GM19025 (cell line): ENCODE results near the gene DNAJC30.

Experiments
- ATAC-seq: cut with Tn5 transposase; IDR thresholded peaks from one replicate; pipeline ENCODE4 v1.9.1; 2021; ENCODE audit warnings: mild to moderate bottlenecking, low read depth, moderate library complexity; ENCODE audit not compliant: unreplicated experiment

Gene DNAJC30

GRCh38 chr7:73650524-73650923 lies 32.7 kb downstream of the DNAJC30 start:
- no peak for ATAC-seq

- no peak for ATAC-seq
These were observed 33.7 kb downstream of the DNAJC30 start for GRCh38 chr7:73649576-73649975.

GRCh38 chr7:73648593-73649332 lies 34.5 kb downstream of the DNAJC30 start:
- ATAC-seq = no peak

- ATAC-seq = no peak
These were observed 35.3 kb downstream of the DNAJC30 start for GRCh38 chr7:73647725-73648592.

- no peak for ATAC-seq
These were observed 36.2 kb downstream of the DNAJC30 start for GRCh38 chr7:73646785-73647724.

GRCh38 chr7:73645643-73646174 lies 37.5 kb downstream of the DNAJC30 start:
- ATAC-seq = no peak

GRCh38 chr7:73644688-73645286 lies 38.5 kb downstream of the DNAJC30 start:
- ATAC-seq = no peak

GRCh38 chr7:73642834-73643233 lies 40.4 kb downstream of the DNAJC30 start:
- ATAC-seq = no peak

GRCh38 chr7:73638911-73639310 lies 44.3 kb downstream of the DNAJC30 start:
- ATAC-seq = no peak

- no peak for ATAC-seq
These were observed 47.6 kb downstream of the DNAJC30 start for GRCh38 chr7:73635428-73636200.

- no peak for ATAC-seq
These were observed 49.4 kb downstream of the DNAJC30 start for GRCh38 chr7:73633844-73634243.

- no peak for ATAC-seq
These were observed 49.9 kb downstream of the DNAJC30 start for GRCh38 chr7:73633323-73633722.

GRCh38 chr7:73631558-73631957 lies 51.7 kb downstream of the DNAJC30 start:
- no peak for ATAC-seq
